Amniotic epithelial cell (primary cell): ENCODE data around the gene MAP4K2.

Experiments
- DNase-seq: peaks from one replicate; pipeline ENCODE4 v3.0.0-alpha.2; 2010; ENCODE audit warnings: low read depth

MAP4K2 gene

DNA sequence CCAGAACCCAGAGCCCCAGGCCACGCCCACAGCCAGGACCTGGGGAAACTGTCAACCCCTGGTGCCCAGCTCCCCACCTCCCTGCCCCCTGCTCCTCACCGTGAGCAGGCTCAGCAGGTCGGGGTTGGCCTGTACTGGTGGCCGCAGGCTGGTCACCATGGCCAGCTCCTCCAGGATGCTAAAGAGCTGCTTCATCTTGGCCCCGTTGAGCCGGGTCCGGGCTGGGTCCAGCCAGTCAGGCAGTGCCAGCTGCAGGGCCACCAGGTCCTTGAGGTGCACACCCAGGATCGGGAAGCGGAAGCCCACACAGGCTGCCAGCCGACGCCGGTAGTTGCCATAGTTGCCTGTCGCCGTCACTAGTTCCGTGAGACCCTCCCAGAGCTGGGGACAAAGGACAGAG, 66.4 kb downstream of the MAP4K2 start:
- no peak for DNase-seq

- no peak for DNase-seq
Observed at GRCh38 chr11:64735725-64736259, 67.2 kb downstream of the MAP4K2 start.
